ENCODE measurements around the gene WWTR1.

WWTR1 gene

GRCh38 chr3:149592758-149593240 is 65.0 kb downstream of the WWTR1 start:
- no peak for TF ChIP-seq SIN3A (IDR thresholded peaks at IDR 0.05; ENCODE audit: borderline replicate concordance, insufficient read depth, low read length)
- TF ChIP-seq POLR2AphosphoS5 (IDR thresholded peaks at IDR 0.05; ENCODE audit: low read depth, low read length), result no peak
- TF ChIP-seq REST (IDR thresholded peaks at IDR 0.05; ENCODE audit: insufficient read depth in 1 of 2, low read depth in 2 of 2, low read length in 2 of 2), result no peak
- TF ChIP-seq TAF1 (IDR thresholded peaks at IDR 0.05; ENCODE audit: borderline replicate concordance, insufficient read depth, low read length), result no peak
- no peak for TF ChIP-seq FOXP2 (optimal IDR thresholded peaks at IDR 0.05; ENCODE audit: borderline replicate concordance, extremely low read depth, extremely low read length, insufficient read depth)

DNA sequence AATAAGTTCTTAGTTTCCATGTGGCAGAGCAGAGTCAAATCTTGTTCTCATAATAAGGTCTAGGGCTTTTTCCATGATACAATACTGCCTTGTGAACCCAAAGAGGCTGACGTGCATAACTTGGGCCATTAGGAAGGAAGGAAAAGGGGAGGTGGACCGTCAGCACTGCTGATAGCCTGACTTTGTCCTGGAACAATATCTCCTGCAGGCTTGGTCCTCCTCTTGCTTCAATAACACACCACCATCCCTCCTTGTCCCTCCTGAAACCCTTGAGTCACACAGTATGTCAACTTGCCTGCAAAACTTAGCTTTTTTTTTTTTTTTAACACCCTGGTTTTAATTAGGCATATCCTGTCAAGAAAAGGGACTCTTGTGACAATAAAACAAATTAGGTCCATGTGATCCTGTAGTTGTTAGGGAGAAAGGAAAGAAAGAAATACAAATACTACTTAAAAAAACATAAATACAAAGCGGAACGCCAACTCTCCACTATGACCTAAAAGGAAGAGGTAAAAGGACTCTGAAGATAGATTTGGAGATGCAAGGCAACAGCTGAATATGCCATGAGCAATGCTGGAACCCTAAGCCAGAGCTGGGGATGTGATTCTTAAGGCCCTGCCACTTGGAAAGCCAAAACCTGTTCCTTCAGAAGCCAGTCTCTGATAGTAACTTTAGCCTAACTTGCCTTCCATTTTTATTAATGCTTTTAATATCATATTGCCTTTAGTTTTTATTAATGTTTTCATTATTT is 67.0 kb downstream of the WWTR1 start:
- TF ChIP-seq FOXP2 (optimal IDR thresholded peaks at IDR 0.05; ENCODE audit: borderline replicate concordance, extremely low read depth, extremely low read length, insufficient read depth) (no peak), POLR2AphosphoS5 (IDR thresholded peaks at IDR 0.05; ENCODE audit: low read depth, low read length) (no peak), REST (IDR thresholded peaks at IDR 0.05; ENCODE audit: insufficient read depth in 1 of 2, low read depth in 2 of 2, low read length in 2 of 2) (no peak), TAF1 (IDR thresholded peaks at IDR 0.05; ENCODE audit: borderline replicate concordance, insufficient read depth, low read length) (no peak), SIN3A (IDR thresholded peaks at IDR 0.05; ENCODE audit: borderline replicate concordance, insufficient read depth, low read length) (peak; percentile 45; the same call in 1 of the 2 replicates)

DNA sequence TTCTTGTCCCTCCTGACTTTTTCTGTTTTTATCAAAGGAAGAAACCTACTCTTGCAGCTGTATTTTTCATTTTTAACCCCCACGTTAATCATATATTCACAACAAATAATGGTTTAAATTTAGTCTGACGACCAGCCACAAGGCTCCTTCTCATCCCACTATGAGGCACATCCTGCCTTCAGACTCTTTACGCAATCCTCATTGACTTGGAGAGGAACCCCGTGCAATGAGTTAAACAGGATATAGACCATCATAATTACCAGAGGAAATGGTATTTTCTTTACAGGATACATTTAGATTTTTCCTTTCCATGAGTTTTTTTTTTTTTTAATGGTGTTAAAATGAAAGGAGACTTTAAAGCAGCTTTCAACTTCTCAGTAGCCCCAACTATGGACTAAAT is 68.5 kb downstream of the WWTR1 start:
- no peak for TF ChIP-seq POLR2AphosphoS5 (IDR thresholded peaks at IDR 0.05; ENCODE audit: low read depth, low read length)
- TF ChIP-seq TAF1 (IDR thresholded peaks at IDR 0.05; ENCODE audit: borderline replicate concordance, insufficient read depth, low read length), result no peak
- no peak for TF ChIP-seq REST (IDR thresholded peaks at IDR 0.05; ENCODE audit: insufficient read depth in 1 of 2, low read depth in 2 of 2, low read length in 2 of 2)
- TF ChIP-seq SIN3A (IDR thresholded peaks at IDR 0.05; ENCODE audit: borderline replicate concordance, insufficient read depth, low read length), result no peak
- TF ChIP-seq FOXP2 (optimal IDR thresholded peaks at IDR 0.05; ENCODE audit: borderline replicate concordance, extremely low read depth, extremely low read length, insufficient read depth), result no peak

DNA sequence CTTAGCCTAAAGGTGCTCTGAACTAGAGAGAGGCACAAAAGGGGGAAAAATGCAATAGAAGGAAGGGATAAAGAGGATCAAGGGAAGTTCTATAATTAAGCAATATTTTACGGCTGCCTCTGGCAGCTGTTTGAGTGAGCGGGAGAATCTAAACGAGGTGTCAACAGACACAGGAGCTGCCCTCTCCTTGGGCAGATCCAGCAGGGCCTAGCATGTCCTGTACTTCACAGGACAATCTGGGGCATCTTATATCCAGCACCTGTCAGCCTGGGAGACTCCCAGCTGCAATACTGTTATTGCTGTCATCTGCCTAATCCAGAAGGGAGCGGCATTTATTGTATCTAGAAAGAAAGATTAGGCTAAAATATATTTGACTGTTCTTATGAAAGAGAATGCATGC is 68.9 kb downstream of the WWTR1 start:
- no peak for TF ChIP-seq REST (IDR thresholded peaks at IDR 0.05; ENCODE audit: insufficient read depth in 1 of 2, low read depth in 2 of 2, low read length in 2 of 2)

GRCh38 chr3:149587383-149587782 is 70.4 kb downstream of the WWTR1 start:
- no peak for TF ChIP-seq FOXP2 (optimal IDR thresholded peaks at IDR 0.05; ENCODE audit: borderline replicate concordance, extremely low read depth, extremely low read length, insufficient read depth)
- no peak for TF ChIP-seq POLR2AphosphoS5 (IDR thresholded peaks at IDR 0.05; ENCODE audit: low read depth, low read length)
- no peak for TF ChIP-seq SIN3A (IDR thresholded peaks at IDR 0.05; ENCODE audit: borderline replicate concordance, insufficient read depth, low read length)
- TF ChIP-seq TAF1 (IDR thresholded peaks at IDR 0.05; ENCODE audit: borderline replicate concordance, insufficient read depth, low read length), result no peak
- no peak for TF ChIP-seq REST (IDR thresholded peaks at IDR 0.05; ENCODE audit: insufficient read depth in 1 of 2, low read depth in 2 of 2, low read length in 2 of 2)

Data from PFSK-1 (cell line).